ENCODE measurements around the gene PTPN4.

The PTPN4 gene

GRCh38 chr2:119794237-119794636 lies 34.5 kb downstream of the PTPN4 start:
- no peak overlapping the region for H2AFZ ChIP-seq (ENCODE audit: low read length)
- no peak overlapping the region for H3K9ac ChIP-seq (ENCODE audit: low read depth, low read length, poor library complexity, severe bottlenecking)
- TF ChIP-seq EZH2phosphoT487 (IDR thresholded peaks at IDR 0.05; ENCODE audit: borderline replicate concordance) (no peak), CTCF (conservative IDR thresholded peaks at IDR 0.05; ENCODE audit: low read length) (no peak)
- H3K9me3 ChIP-seq (ENCODE audit: insufficient read depth, low read depth, low read length) = peaks cover 17% of the 10 kb centered on the region
- H3F3A ChIP-seq (ENCODE audit: low read depth) = no peaks in the 10 kb centered on the region
- peaks cover 87% of the 10 kb centered on the region for H3K79me2 ChIP-seq (ENCODE audit: insufficient read depth, low read length)
- no peak overlapping the region for H3K4me2 ChIP-seq (ENCODE audit: low read depth, low read length, poor library complexity, severe bottlenecking)
- H3K27me3 ChIP-seq (ENCODE audit: insufficient read depth, low read length, poor library complexity, severe bottlenecking) = no peaks in the 10 kb centered on the region
- no peak overlapping the region for H3K4me3 ChIP-seq (ENCODE audit: low read length, poor library complexity, severe bottlenecking)
- H4K20me1 ChIP-seq (ENCODE audit: insufficient read depth, low read length, poor library complexity, severe bottlenecking) = no peaks in the 10 kb centered on the region
- H3K36me3 ChIP-seq (ENCODE audit: insufficient read depth, low read length) = peaks cover 16% of the 10 kb centered on the region; the same call in 1 of the 2 replicates
- no peaks in the 10 kb centered on the region for H3K9me2 ChIP-seq (replicated peaks; ENCODE audit: low read depth, low read length)
- H3K4me1 ChIP-seq (ENCODE audit: insufficient read depth, low read length, poor library complexity, severe bottlenecking) = no peaks in the 10 kb centered on the region

GRCh38 chr2:119795309-119796303 lies 35.9 kb downstream of the PTPN4 start:
- Histone ChIP-seq H3K4me3 (ENCODE audit: low read length, poor library complexity, severe bottlenecking) (no peak overlapping the region), H3K9me3 (ENCODE audit: insufficient read depth, low read depth, low read length) (peaks cover 6% of the 10 kb centered on the region), H4K20me1 (ENCODE audit: insufficient read depth, low read length, poor library complexity, severe bottlenecking) (peaks cover 6% of the 10 kb centered on the region), H3K4me2 (ENCODE audit: low read depth, low read length, poor library complexity, severe bottlenecking) (no peak overlapping the region), H3K36me3 (ENCODE audit: insufficient read depth, low read length) (peaks cover 16% of the 10 kb centered on the region; the same call in 1 of the 2 replicates), H3K79me2 (ENCODE audit: insufficient read depth, low read length) (peaks cover 79% of the 10 kb centered on the region), H2AFZ (ENCODE audit: low read length) (no peak overlapping the region), H3K9ac (ENCODE audit: low read depth, low read length, poor library complexity, severe bottlenecking) (no peak overlapping the region), H3K27me3 (ENCODE audit: insufficient read depth, low read length, poor library complexity, severe bottlenecking) (no peaks in the 10 kb centered on the region), H3K9me2 (replicated peaks; ENCODE audit: low read depth, low read length) (no peaks in the 10 kb centered on the region), H3F3A (ENCODE audit: low read depth) (no peaks in the 10 kb centered on the region), H3K4me1 (ENCODE audit: insufficient read depth, low read length, poor library complexity, severe bottlenecking) (no peaks in the 10 kb centered on the region)
- TF ChIP-seq CTCF (conservative IDR thresholded peaks at IDR 0.05; ENCODE audit: low read length) = no peak
- no peak for TF ChIP-seq EZH2phosphoT487 (IDR thresholded peaks at IDR 0.05; ENCODE audit: borderline replicate concordance)

- peaks cover 74% of the 10 kb centered on the region for H3K79me2 ChIP-seq (ENCODE audit: insufficient read depth, low read length)
These were observed 40.7 kb downstream of the PTPN4 start for GRCh38 chr2:119800376-119800902.

More at GRCh38 chr2:119800376-119800902, 40.7 kb downstream of the PTPN4 start:
- Histone ChIP-seq H2AFZ (ENCODE audit: low read length) (no peak overlapping the region), H3K4me2 (ENCODE audit: low read depth, low read length, poor library complexity, severe bottlenecking) (no peak overlapping the region), H3K9me2 (replicated peaks; ENCODE audit: low read depth, low read length) (no peaks in the 10 kb centered on the region), H3K9ac (ENCODE audit: low read depth, low read length, poor library complexity, severe bottlenecking) (no peak overlapping the region), H3K4me3 (ENCODE audit: low read length, poor library complexity, severe bottlenecking) (no peak overlapping the region), H3K9me3 (ENCODE audit: insufficient read depth, low read depth, low read length) (no peaks in the 10 kb centered on the region), H4K20me1 (ENCODE audit: insufficient read depth, low read length, poor library complexity, severe bottlenecking) (peaks cover 12% of the 10 kb centered on the region), H3K36me3 (ENCODE audit: insufficient read depth, low read length) (no peaks in the 10 kb centered on the region), H3K27me3 (ENCODE audit: insufficient read depth, low read length, poor library complexity, severe bottlenecking) (no peaks in the 10 kb centered on the region), H3K4me1 (ENCODE audit: insufficient read depth, low read length, poor library complexity, severe bottlenecking) (no peaks in the 10 kb centered on the region), H3F3A (ENCODE audit: low read depth) (no peaks in the 10 kb centered on the region)
- TF ChIP-seq EZH2phosphoT487 (IDR thresholded peaks at IDR 0.05; ENCODE audit: borderline replicate concordance) = no peak
- TF ChIP-seq CTCF (conservative IDR thresholded peaks at IDR 0.05; ENCODE audit: low read length) = no peak

Data from Loucy (cell line).